Peyer's patch (tissue), 4 donors: ENCODE results near the gene ARHGAP40. TPM values are rescaled to one million over a fixed set of nuclear protein-coding genes. Genes with fewer than 3 reads are reported as not detected.

Experiments
- DNase-seq, 3 donors: peaks; one replicate each; pipeline ENCODE4 v3.0.0-alpha.2; 2017 to 2019
- H3K27ac ChIP-seq, 4 donors: fragments of 200-600 bp; sonication (generic); one replicate each; pipeline ENCODE4 v1.5.1; 2016 to 2019
- H3K27me3 ChIP-seq, 2 donors: fragments of 200-600 bp; sonication (generic); one replicate each; pipeline ENCODE4 v1.5.1; 2019
- H3K36me3 ChIP-seq, 3 donors: fragments of 200-600 bp; sonication (generic); one replicate each; pipeline ENCODE4 v1.5.1; 2016 to 2019
- H3K4me1 ChIP-seq, 4 donors: fragments of 200-600 bp; sonication (generic); one replicate each; pipeline ENCODE4 v1.5.1; 2016 to 2019
- H3K4me3 ChIP-seq, 4 donors: fragments of 200-600 bp; sonication (generic); 1 replicate in 3 of 4; 2 replicates in 1 of 4; pipeline ENCODE4 v1.5.1; 2016 to 2019; ENCODE audit warnings: mild to moderate bottlenecking in 1 of 4
- H3K9me3 ChIP-seq, 4 donors: fragments of 200-600 bp; sonication (generic); one replicate each; pipeline ENCODE4 v1.5.1; 2016 to 2019; ENCODE audit warnings: mild to moderate bottlenecking in 1 of 4
- POLR2A ChIP-seq, 2 donors: fragments of 450-650 bp; IDR thresholded peaks; one replicate each; pipeline ENCODE4 v1.5.1; 2017; ENCODE audit warnings: antibody characterized with exemption in 2 of 2, mild to moderate bottlenecking in 2 of 2, moderate library complexity in 2 of 2
- total RNA-seq, 4 donors: library from RNA; depleted of rRNA; stranded (reverse); fragments of >200 nt; gene quantifications; one replicate each; pipeline ENCODE4 v1.1.0, GENCODE V29; 2016
- TF ChIP-seq, protein P1 (sequence below), 6 experiments: fragments of 450-650 bp in 4 of 6; fragments of 200-600 bp in 2 of 6; sonication (generic) in 1 of 6; IDR thresholded peaks; one replicate each; pipeline ENCODE4 v1.5.1; 2017 to 2019; ENCODE audit warnings: antibody characterized with exemption in 6 of 6, mild to moderate bottlenecking in 3 of 6, moderate library complexity in 1 of 6

ARHGAP40 gene
- total RNA-seq, 4 donors from 2014 or later = not detected

DNA sequence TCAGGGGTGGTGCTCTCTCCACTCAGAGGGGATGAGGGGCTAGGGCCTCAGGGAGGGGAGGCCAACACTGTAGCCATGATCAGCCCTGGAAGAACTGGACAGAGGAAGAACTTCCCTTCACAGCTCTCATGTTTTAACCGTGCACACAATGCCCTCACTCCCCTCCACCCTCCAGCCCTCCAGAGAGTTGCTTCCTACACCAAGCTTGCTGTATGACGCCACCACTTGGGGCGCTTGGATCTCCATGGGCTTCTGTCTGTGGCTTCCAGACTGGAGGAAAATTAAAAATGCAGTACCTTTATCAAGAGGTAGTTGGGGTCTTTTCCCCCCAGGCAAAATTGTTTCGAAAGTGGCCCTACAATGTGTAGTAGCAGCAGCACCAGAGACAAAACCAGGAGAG is 48.4 kb downstream of the ARHGAP40 start:
- H3K4me1 ChIP-seq = peaks cover 0 to 8% (median 0%) of the 10 kb centered on the region in 4 donors
- no peak for DNase-seq
- no peaks in the 10 kb centered on the region for H3K9me3 ChIP-seq
- no peak overlapping the region for H3K27ac ChIP-seq
- peaks cover 0 to 20% of the 10 kb centered on the region in 2 donors for H3K27me3 ChIP-seq
- H3K4me3 ChIP-seq = no peak overlapping the region
- TF ChIP-seq, protein P1, sequence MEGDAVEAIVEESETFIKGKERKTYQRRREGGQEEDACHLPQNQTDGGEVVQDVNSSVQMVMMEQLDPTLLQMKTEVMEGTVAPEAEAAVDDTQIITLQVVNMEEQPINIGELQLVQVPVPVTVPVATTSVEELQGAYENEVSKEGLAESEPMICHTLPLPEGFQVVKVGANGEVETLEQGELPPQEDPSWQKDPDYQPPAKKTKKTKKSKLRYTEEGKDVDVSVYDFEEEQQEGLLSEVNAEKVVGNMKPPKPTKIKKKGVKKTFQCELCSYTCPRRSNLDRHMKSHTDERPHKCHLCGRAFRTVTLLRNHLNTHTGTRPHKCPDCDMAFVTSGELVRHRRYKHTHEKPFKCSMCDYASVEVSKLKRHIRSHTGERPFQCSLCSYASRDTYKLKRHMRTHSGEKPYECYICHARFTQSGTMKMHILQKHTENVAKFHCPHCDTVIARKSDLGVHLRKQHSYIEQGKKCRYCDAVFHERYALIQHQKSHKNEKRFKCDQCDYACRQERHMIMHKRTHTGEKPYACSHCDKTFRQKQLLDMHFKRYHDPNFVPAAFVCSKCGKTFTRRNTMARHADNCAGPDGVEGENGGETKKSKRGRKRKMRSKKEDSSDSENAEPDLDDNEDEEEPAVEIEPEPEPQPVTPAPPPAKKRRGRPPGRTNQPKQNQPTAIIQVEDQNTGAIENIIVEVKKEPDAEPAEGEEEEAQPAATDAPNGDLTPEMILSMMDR (IDR thresholded peaks at IDR 0.05) = no peak
- no peak for TF ChIP-seq POLR2A (IDR thresholded peaks at IDR 0.05)
- H3K36me3 ChIP-seq = no peaks in the 10 kb centered on the region

DNA sequence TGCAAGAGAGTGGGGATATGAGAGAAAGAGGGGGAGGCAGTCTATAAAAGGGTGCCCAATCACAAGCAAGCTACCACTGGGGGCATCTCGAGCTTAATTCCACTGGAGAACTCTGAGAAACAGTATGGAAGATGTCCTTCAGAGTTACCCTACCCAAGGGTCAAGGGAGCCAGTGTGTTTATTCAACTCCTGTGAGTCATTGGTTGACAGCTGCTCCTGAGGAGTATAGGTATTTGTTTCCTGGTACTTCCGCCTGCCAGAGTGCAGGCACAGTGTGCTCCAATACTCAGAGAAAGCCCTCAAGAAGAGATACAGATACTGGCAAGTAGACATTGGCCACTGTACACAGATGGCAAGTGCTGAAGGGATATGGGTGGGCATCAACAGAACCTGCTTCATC is 49.5 kb downstream of the ARHGAP40 start:
- H3K4me1 ChIP-seq = peaks cover 0 to 3% (median 0%) of the 10 kb centered on the region in 4 donors
- H3K9me3 ChIP-seq = no peaks in the 10 kb centered on the region
- no peak for TF ChIP-seq POLR2A (IDR thresholded peaks at IDR 0.05)
- TF ChIP-seq, protein P1 (IDR thresholded peaks at IDR 0.05) = no peak
- no peak overlapping the region for H3K4me3 ChIP-seq
- no peak overlapping the region for H3K27ac ChIP-seq
- DNase-seq = no peak
- no peaks in the 10 kb centered on the region for H3K36me3 ChIP-seq
- peaks cover 0 to 11% of the 10 kb centered on the region in 2 donors for H3K27me3 ChIP-seq

DNA sequence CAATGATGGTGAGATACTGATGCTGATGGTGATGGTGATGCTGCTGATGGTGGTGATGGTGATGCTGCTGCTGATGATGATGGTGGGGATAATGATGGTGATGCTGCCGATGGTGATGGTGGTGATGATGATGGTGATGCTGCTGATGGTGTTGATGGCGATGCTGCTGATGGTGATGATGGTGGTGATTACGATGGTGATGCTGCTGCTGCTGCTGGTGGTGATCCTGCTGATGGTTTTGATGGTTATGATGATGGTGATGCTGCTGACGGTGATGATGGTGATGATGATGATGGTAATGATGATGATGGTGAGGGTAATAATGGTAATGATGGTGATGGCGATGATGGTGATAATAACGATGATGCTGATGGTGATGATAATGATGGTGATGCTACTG is 50.0 kb downstream of the ARHGAP40 start:
- TF ChIP-seq, protein P1 (IDR thresholded peaks at IDR 0.05) = no peak
- no peak for TF ChIP-seq POLR2A (IDR thresholded peaks at IDR 0.05)

DNA sequence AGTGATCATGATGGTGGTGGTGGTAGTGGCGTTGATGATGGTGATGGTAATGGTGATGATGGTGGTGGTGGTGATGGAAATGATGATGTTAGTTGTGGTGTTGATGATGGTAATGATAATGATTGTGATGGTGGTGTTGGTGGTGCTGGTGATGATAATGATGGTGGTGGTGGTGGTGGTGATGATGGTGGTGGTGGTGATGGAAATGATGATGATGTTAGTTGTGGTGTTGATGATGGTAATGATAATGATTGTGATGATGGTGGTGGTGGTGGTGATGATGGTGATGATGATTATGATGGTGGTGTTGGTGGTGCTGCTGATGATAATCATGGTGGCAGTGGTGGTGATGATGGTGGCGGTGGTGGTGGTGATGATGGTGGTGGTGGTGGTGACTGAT is 51.4 kb downstream of the ARHGAP40 start:
- Histone ChIP-seq H3K27me3 (peaks cover 0 to 7% of the 10 kb centered on the region in 2 donors), H3K36me3 (no peaks in the 10 kb centered on the region), H3K4me1 (no peaks in the 10 kb centered on the region), H3K4me3 (no peak overlapping the region), H3K9me3 (no peaks in the 10 kb centered on the region), H3K27ac (no peak overlapping the region)
- DNase-seq = no peak
- no peak for TF ChIP-seq POLR2A (IDR thresholded peaks at IDR 0.05)
- TF ChIP-seq, protein P1 (IDR thresholded peaks at IDR 0.05) = no peak

More for the DNA sequence above, 50.0 kb downstream of the ARHGAP40 start:
- no peaks in the 10 kb centered on the region for H3K36me3 ChIP-seq
- no peak overlapping the region for H3K4me3 ChIP-seq
- no peak overlapping the region for H3K27ac ChIP-seq
- H3K4me1 ChIP-seq = no peaks in the 10 kb centered on the region
- no peak for DNase-seq
- H3K9me3 ChIP-seq = no peaks in the 10 kb centered on the region
- peaks cover 0 to 10% of the 10 kb centered on the region in 2 donors for H3K27me3 ChIP-seq

DNA sequence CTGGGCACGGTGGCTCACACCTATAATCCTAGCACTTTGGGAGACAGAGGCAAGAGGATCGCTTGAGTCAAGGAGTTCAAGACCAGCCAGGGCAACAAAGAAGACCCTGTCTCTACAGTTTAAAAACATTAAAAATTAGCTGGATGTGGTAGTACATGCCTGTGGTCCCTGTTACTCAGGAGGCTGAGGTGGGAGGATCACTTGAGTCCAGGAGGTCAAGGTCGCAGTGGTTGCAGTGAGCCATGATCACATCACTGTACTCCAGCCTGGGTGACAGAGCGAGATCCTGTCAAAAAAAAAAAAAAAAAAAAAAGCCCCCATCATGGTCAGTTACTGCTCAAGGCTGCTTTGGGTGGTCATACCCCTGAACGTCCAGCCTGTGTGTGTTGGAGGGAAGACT is 55.8 kb downstream of the ARHGAP40 start:
- H3K27me3 ChIP-seq = no peaks in the 10 kb centered on the region

More for the DNA sequence above, 55.8 kb downstream of the ARHGAP40 start:
- H3K4me1 ChIP-seq = no peaks in the 10 kb centered on the region
- H3K27ac ChIP-seq = no peak overlapping the region
- H3K9me3 ChIP-seq = no peaks in the 10 kb centered on the region
- H3K4me3 ChIP-seq = no peak overlapping the region
- TF ChIP-seq, protein P1 (IDR thresholded peaks at IDR 0.05) = no peak
- no peak for TF ChIP-seq POLR2A (IDR thresholded peaks at IDR 0.05)
- no peaks in the 10 kb centered on the region for H3K36me3 ChIP-seq
- DNase-seq = no peak
